MM.1S (cell line): ENCODE results near the gene SLC35F3.

Source experiments
- DNase-seq: peaks from one replicate; pipeline ENCODE4 v3.0.0-alpha.2; 2015
- H2AFZ ChIP-seq: fragments of 300-600 bp; sonication (generic); 2 replicates; pipeline ENCODE4 v1.6.0; 2016; ENCODE audit warnings: antibody characterized with exemption, low read length
- H3F3A ChIP-seq: fragments of 300-600 bp; sonication (generic); 2 replicates; pipeline ENCODE4 v1.6.1; 2016; ENCODE audit warnings: mild to moderate bottlenecking, antibody characterized with exemption, low read length, moderate library complexity, mixed read lengths; ENCODE audit not compliant: insufficient read depth
- H3K27ac ChIP-seq: fragments of 300-600 bp; sonication (generic); 2 replicates; pipeline ENCODE4 v1.5.1; 2016; ENCODE audit warnings: mild to moderate bottlenecking, low read length
- H3K27me3 ChIP-seq: fragments of 300-600 bp; sonication (generic); replicated peaks from 2 replicates; pipeline ENCODE4 v1.6.0; 2016; ENCODE audit warnings: low read length; ENCODE audit not compliant: insufficient read depth
- H3K36me3 ChIP-seq: fragments of 300-600 bp; sonication (generic); replicated peaks from 2 replicates; pipeline ENCODE4 v1.6.1; 2016; ENCODE audit warnings: mild to moderate bottlenecking, low read length, mixed read lengths; ENCODE audit not compliant: insufficient read depth
- H3K4me1 ChIP-seq: fragments of 300-600 bp; sonication (generic); 2 replicates; pipeline ENCODE4 v1.6.1; 2016; ENCODE audit warnings: low read length, mixed read lengths
- H3K4me2 ChIP-seq: fragments of 300-600 bp; sonication (generic); 2 replicates; pipeline ENCODE4 v1.6.0; 2016; ENCODE audit warnings: low read depth, low read length
- H3K4me3 ChIP-seq: fragments of 300-600 bp; sonication (generic); 2 replicates; pipeline ENCODE4 v1.5.1; 2016; ENCODE audit warnings: low read length, mixed read lengths
- H3K79me2 ChIP-seq: fragments of 300-600 bp; sonication (generic); 2 replicates; pipeline ENCODE4 v1.6.1; 2016; ENCODE audit warnings: mixed run types, low read length, mixed read lengths
- H3K9ac ChIP-seq: fragments of 300-600 bp; sonication (generic); 2 replicates; pipeline ENCODE4 v1.6.1; 2016; ENCODE audit warnings: low read length, mixed read lengths
- H3K9me2 ChIP-seq: fragments of 300-600 bp; sonication (generic); replicated peaks from 2 replicates; pipeline ENCODE4 v1.6.1; 2016; ENCODE audit warnings: mild to moderate bottlenecking, low read length, mixed read lengths; ENCODE audit not compliant: insufficient read depth
- H3K9me3 ChIP-seq: fragments of 300-600 bp; sonication (generic); replicated peaks from 2 replicates; pipeline ENCODE4 v1.6.1; 2016; ENCODE audit warnings: mild to moderate bottlenecking, low read length, mixed read lengths; ENCODE audit not compliant: insufficient read depth
- H4K20me1 ChIP-seq: fragments of 300-600 bp; sonication (generic); 2 replicates; pipeline ENCODE4 v1.6.1; 2016; ENCODE audit warnings: mild to moderate bottlenecking, low read length, moderate library complexity, mixed read lengths; ENCODE audit not compliant: insufficient read depth
- CTCF ChIP-seq: fragments of 300-600 bp; sonication (generic); IDR thresholded peaks from 2 replicates; pipeline ENCODE4 v1.5.1; 2016; ENCODE audit warnings: antibody characterized with exemption, low read length, mixed read lengths
- EZH2 ChIP-seq: fragments of 300-600 bp; sonication (generic); optimal IDR thresholded peaks from 2 replicates; pipeline ENCODE3; 2017; ENCODE audit warnings: low read depth, mild to moderate bottlenecking, antibody characterized with exemption, low read length, mixed read lengths
- EZH2phosphoT487 ChIP-seq: fragments of 300-600 bp; sonication (generic); IDR thresholded peaks from 2 replicates; pipeline ENCODE4 v1.6.1; 2018; ENCODE audit warnings: antibody characterized with exemption, low read length

SLC35F3 gene

GRCh38 chr1:233935297-233935868 is 30.9 kb downstream of the SLC35F3 start:
- Histone ChIP-seq H3K36me3 (no peaks in the 10 kb centered on the region), H3K9ac (no peak overlapping the region), H4K20me1 (no peaks in the 10 kb centered on the region), H3K9me3 (no peaks in the 10 kb centered on the region), H3K27ac (no peak overlapping the region), H3K79me2 (no peaks in the 10 kb centered on the region), H3F3A (no peaks in the 10 kb centered on the region), H3K4me3 (no peak overlapping the region), H3K4me1 (no peaks in the 10 kb centered on the region), H2AFZ (no peak overlapping the region), H3K9me2 (no peaks in the 10 kb centered on the region), H3K27me3 (no peaks in the 10 kb centered on the region), H3K4me2 (no peak overlapping the region)
- no peak for TF ChIP-seq CTCF
- no peak for TF ChIP-seq EZH2phosphoT487
- TF ChIP-seq EZH2: no peak
- no peak for DNase-seq

- Histone ChIP-seq H3K4me2 (no peak overlapping the region), H3K27me3 (no peaks in the 10 kb centered on the region), H3K4me1 (no peaks in the 10 kb centered on the region), H3K9ac (no peak overlapping the region), H3K9me3 (no peaks in the 10 kb centered on the region), H3K79me2 (no peaks in the 10 kb centered on the region), H3K36me3 (no peaks in the 10 kb centered on the region), H4K20me1 (no peaks in the 10 kb centered on the region), H3K9me2 (no peaks in the 10 kb centered on the region), H2AFZ (no peak overlapping the region), H3F3A (no peaks in the 10 kb centered on the region), H3K4me3 (no peak overlapping the region), H3K27ac (no peak overlapping the region)
- DNase-seq: no peak
- TF ChIP-seq EZH2phosphoT487: no peak
- TF ChIP-seq EZH2: no peak
- no peak for TF ChIP-seq CTCF
Measured at GRCh38 chr1:233936422-233936821, 31.9 kb downstream of the SLC35F3 start.

- TF ChIP-seq EZH2 (no peak), CTCF (no peak), EZH2phosphoT487 (no peak)
- no peak for DNase-seq
- no peaks in the 10 kb centered on the region for H3K4me1 ChIP-seq
- H3K36me3 ChIP-seq: no peaks in the 10 kb centered on the region
- no peaks in the 10 kb centered on the region for H3K79me2 ChIP-seq
- no peaks in the 10 kb centered on the region for H3K9me2 ChIP-seq
- no peaks in the 10 kb centered on the region for H3K9me3 ChIP-seq
- H3K4me2 ChIP-seq: no peak overlapping the region
- no peaks in the 10 kb centered on the region for H4K20me1 ChIP-seq
- no peak overlapping the region for H2AFZ ChIP-seq
- H3K4me3 ChIP-seq: no peak overlapping the region
- no peak overlapping the region for H3K27ac ChIP-seq
- H3K9ac ChIP-seq: no peak overlapping the region
- H3K27me3 ChIP-seq: no peaks in the 10 kb centered on the region
- no peaks in the 10 kb centered on the region for H3F3A ChIP-seq
Measured at GRCh38 chr1:233936842-233937241, 32.4 kb downstream of the SLC35F3 start.
